K562 (cell line): ENCODE measurements around the gene JPH4. TPM values are rescaled to one million over a fixed set of nuclear protein-coding genes. Genes with fewer than 3 reads are reported as not detected.
A peak's percentile ranks its signal among the peaks of the same experiment; 100 is the strongest.

Experiments used
- CHD2 ChIP-seq: IDR thresholded peaks from 2 replicates; pipeline ENCODE4 v1.6.1; 2011; ENCODE audit warnings: low read depth, low read length
- MAZ ChIP-seq, 2 experiments: fragments of 450-650 bp in 1 of 2; sonication (generic) in 1 of 2; formaldehyde crosslinking; IDR thresholded peaks in 1 of 2; conservative IDR thresholded peaks in 1 of 2; 2 replicates each; pipeline versions ENCODE4 v1.4.0 to v1.5.0; 2020; ENCODE audit warnings: mild to moderate bottlenecking in 1 of 2, missing genetic modification reagents in 1 of 2
- NCOA2 ChIP-seq, 2 experiments: fragments of 450-650 bp; IDR thresholded peaks; 2 replicates each; pipeline ENCODE4 v1.6.1; 2018; ENCODE audit warnings: mild to moderate bottlenecking in 2 of 2, moderate library complexity in 1 of 2; ENCODE audit not compliant: partially characterized antibody in 2 of 2
- NFIC ChIP-seq: fragments of 450-650 bp; IDR thresholded peaks from 2 replicates; pipeline ENCODE4 v1.6.1; 2017; ENCODE audit warnings: mild to moderate bottlenecking, inconsistent platforms
- OTX1 ChIP-seq: fragments of 450-650 bp; formaldehyde crosslinking; IDR thresholded peaks from 2 replicates; pipeline ENCODE4 v1.4.0; 2022; ENCODE audit warnings: mild to moderate bottlenecking
- SP2 ChIP-seq: IDR thresholded peaks from 2 replicates; pipeline ENCODE4 v1.6.1; 2011; ENCODE audit warnings: mild to moderate bottlenecking, low read depth, low read length, moderate library complexity; ENCODE audit not compliant: poor library complexity, severe bottlenecking; ENCODE audit errors: extremely low read depth
- STAG1 ChIP-seq: sonication (generic); formaldehyde crosslinking; IDR thresholded peaks from 2 replicates; pipeline ENCODE4 v1.5.0; 2020; ENCODE audit warnings: missing genetic modification reagents, borderline replicate concordance
- SUPT5H ChIP-seq: fragments of 450-650 bp; IDR thresholded peaks from 2 replicates; pipeline ENCODE4 v1.6.1; 2016
- TBL1XR1 ChIP-seq, 2 experiments: IDR thresholded peaks; 2 replicates each; pipeline ENCODE4 v1.6.1; 2012; ENCODE audit warnings: improper control_type of control experiment in 2 of 2, low read length in 2 of 2, mild to moderate bottlenecking in 1 of 2
- TEAD4 ChIP-seq, 2 experiments: sonication (generic) in 1 of 2; formaldehyde crosslinking in 1 of 2; IDR thresholded peaks; 2 replicates each; pipeline versions ENCODE4 v1.6.1 to v1.8.0; 2012 to 2022; ENCODE audit warnings: borderline replicate concordance in 1 of 2, inconsistent platforms in 1 of 2, low read length in 1 of 2, mild to moderate bottlenecking in 1 of 2, missing genetic modification reagents in 1 of 2
- XRCC5 ChIP-seq: fragments of 200-400 bp; formaldehyde crosslinking; IDR thresholded peaks from 2 replicates; pipeline ENCODE4 v1.6.1; 2017; ENCODE audit warnings: low read depth, mild to moderate bottlenecking, low read length
- ZBTB7A ChIP-seq: IDR thresholded peaks from 2 replicates; pipeline ENCODE4 v1.6.1; 2011; ENCODE audit warnings: low read depth, mild to moderate bottlenecking, low read length, moderate library complexity, borderline replicate concordance; ENCODE audit not compliant: control insufficient read depth
- ZNF274 ChIP-seq: IDR thresholded peaks from 2 replicates; pipeline ENCODE4 v1.6.1; 2011; ENCODE audit warnings: low read depth, mild to moderate bottlenecking, low read length, moderate library complexity, borderline replicate concordance
- polyA plus RNA-seq, 8 experiments: library from polyadenylated mRNA; depleted of rRNA in 4 of 8; stranded (reverse) in 5 of 8; unstranded in 3 of 8; fragments of >200 nt; fragmentation: Nextera tagmentation in 2 of 8; fragmentation: Illumina TruSeq in 1 of 8; extraction: Ambion mirVana in 2 of 8; extraction: Trizol in 1 of 8; gene quantifications; 2 replicates each; pipeline versions ENCODE4 v1.2.1 to v1.2.3, GENCODE V29; 2011 to 2014; ENCODE audit warnings: inconsistent platforms in 1 of 8, missing spikeins in 1 of 8
- total RNA-seq, 7 experiments: library from RNA; depleted of rRNA in 6 of 7; stranded (reverse); fragments of >200 nt in 6 of 7; fragmentation: Illumina TruSeq in 2 of 7; extraction: Trizol in 2 of 7; gene quantifications; 2 replicates each; pipeline versions ENCODE4 v1.2.1 to v1.2.3, GENCODE V29; 2011 to 2021; ENCODE audit warnings: low replicate concordance in 1 of 7
- TF ChIP-seq, protein P1 (sequence below): fragments of 250-450 bp; sonication (Bioruptor Pico); IDR thresholded peaks from 2 replicates; pipeline ENCODE4 v1.8.0; 2021; ENCODE audit warnings: moderate library complexity, mild to moderate bottlenecking, inconsistent platforms
- TF ChIP-seq, protein P2 (sequence below), 2 experiments: fragments of 200-800 bp in 1 of 2; sonication (Bioruptor generic) in 1 of 2; sonication (generic) in 1 of 2; formaldehyde crosslinking in 1 of 2; IDR thresholded peaks in 1 of 2; conservative IDR thresholded peaks in 1 of 2; 2 replicates each; pipeline versions ENCODE4 v1.5.0 to v1.6.1; 2016 to 2020; ENCODE audit warnings: missing compliant biosample characterization in 1 of 2, missing genetic modification characterization in 1 of 2, missing genetic modification reagents in 1 of 2
- TF ChIP-seq, protein P3 (sequence below): fragments of 250-450 bp; sonication (Bioruptor Pico); IDR thresholded peaks from 2 replicates; pipeline ENCODE4 v1.4.0; 2020; ENCODE audit warnings: mild to moderate bottlenecking, moderate library complexity
- TF ChIP-seq, protein P4 (sequence below): fragments of 200-800 bp; sonication (Bioruptor generic); IDR thresholded peaks from 2 replicates; pipeline ENCODE4 v1.6.1; 2017; ENCODE audit warnings: missing genetic modification characterization, missing compliant biosample characterization

Gene JPH4
- total and polyA plus RNA-seq, 9 of the 15 experiments (the other 6 are each of a cell fraction or from before 2014, with no cell fraction given): 0.04 to 0.13 (median 0.06) TPM; not detected in 5

DNA sequence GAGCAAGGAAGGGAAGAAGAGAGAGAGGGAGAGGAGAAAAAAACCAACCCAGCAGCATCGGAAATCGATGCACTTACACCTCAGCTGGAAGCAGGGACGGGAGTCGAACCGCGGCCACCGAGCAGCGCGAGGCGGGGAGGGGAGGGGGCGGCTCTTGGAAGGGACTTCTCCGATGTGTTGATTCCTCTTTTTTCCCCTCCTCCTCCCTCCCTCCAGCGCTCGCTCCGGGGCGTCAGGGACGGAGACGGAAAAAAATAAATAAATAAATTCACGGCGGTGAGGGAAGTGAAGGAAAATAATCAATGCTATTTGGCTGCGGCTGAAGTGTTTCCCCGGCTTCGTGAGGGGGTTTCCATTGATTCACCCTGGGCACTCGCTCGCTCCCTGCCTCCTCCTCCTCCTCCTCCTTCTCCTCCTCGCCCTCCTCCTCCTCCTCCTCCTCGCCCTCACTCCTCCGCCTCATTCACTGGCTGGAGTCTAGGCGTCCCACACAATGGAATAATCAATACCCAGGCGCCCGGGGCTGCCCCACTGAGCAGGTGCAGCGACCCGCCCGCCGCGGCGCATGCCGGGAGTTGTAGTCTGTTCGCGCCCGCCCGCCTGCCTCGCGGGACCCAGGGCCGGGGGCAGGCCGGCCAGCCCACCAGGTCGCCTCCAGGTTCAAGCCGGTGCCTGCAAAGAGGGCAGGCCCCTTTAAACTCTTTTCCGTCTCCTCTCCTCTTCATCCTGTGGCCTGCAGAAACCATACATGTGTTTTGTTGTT, 27.1 kb downstream of the JPH4 start, which contains the start of gene ZFHX2 (continued):
- TF ChIP-seq, protein P1, sequence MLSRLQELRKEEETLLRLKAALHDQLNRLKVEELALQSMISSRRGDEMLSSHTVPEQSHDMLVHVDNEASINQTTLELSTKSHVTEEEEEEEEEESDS (CRISPR knock-in tag): no peak
- TF ChIP-seq STAG1 (CRISPR knock-in tag) (no peak), ZNF274 (no peak), TBL1XR1 (IDR thresholded peaks at IDR 0.05; ENCODE audit: low read length in 2 of 2) (no peak), SUPT5H (no peak), NFIC (no peak), ZBTB7A (peak; percentile 35; the same call in 1 of the 2 replicates), MAZ (CRISPR knock-in tag; conservative IDR thresholded peaks at IDR 0.05 in 1 of 2, IDR thresholded peaks at IDR 0.05 in 1 of 2) (0 out of 4 replicates have a peak, but pooled peaks of 1 of the 2 experiments have one; percentile 15), NCOA2 (IDR thresholded peaks at IDR 0.05; ENCODE audit: partially characterized antibody in 2 of 2) (no peak), XRCC5 (no peak), TEAD4 (IDR thresholded peaks at IDR 0.05; ENCODE audit: low read length) (no peak), TEAD4 (CRISPR knock-in tag; IDR thresholded peaks at IDR 0.05; ENCODE audit: borderline replicate concordance) (no peak), SP2 (no peak), OTX1 (CRISPR knock-in tag) (no peak), CHD2 (peak; percentile 77)
- TF ChIP-seq, protein P2, sequence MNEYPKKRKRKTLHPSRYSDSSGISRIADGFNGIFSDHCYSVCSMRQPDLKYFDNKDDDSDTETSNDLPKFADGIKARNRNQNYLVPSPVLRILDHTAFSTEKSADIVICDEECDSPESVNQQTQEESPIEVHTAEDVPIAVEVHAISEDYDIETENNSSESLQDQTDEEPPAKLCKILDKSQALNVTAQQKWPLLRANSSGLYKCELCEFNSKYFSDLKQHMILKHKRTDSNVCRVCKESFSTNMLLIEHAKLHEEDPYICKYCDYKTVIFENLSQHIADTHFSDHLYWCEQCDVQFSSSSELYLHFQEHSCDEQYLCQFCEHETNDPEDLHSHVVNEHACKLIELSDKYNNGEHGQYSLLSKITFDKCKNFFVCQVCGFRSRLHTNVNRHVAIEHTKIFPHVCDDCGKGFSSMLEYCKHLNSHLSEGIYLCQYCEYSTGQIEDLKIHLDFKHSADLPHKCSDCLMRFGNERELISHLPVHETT (CRISPR knock-in tag; conservative IDR thresholded peaks at IDR 0.05 in 1 of 2, IDR thresholded peaks at IDR 0.05 in 1 of 2): no peak
- TF ChIP-seq, protein P3, sequence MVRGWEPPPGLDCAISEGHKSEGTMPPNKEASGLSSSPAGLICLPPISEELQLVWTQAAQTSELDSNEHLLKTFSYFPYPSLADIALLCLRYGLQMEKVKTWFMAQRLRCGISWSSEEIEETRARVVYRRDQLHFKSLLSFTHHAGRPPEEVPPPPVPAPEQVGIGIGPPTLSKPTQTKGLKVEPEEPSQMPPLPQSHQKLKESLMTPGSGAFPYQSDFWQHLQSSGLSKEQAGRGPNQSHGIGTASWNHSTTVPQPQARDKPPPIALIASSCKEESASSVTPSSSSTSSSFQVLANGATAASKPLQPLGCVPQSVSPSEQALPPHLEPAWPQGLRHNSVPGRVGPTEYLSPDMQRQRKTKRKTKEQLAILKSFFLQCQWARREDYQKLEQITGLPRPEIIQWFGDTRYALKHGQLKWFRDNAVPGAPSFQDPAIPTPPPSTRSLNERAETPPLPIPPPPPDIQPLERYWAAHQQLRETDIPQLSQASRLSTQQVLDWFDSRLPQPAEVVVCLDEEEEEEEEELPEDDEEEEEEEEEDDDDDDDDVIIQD (CRISPR knock-in tag): no peak
- TF ChIP-seq, protein P4, sequence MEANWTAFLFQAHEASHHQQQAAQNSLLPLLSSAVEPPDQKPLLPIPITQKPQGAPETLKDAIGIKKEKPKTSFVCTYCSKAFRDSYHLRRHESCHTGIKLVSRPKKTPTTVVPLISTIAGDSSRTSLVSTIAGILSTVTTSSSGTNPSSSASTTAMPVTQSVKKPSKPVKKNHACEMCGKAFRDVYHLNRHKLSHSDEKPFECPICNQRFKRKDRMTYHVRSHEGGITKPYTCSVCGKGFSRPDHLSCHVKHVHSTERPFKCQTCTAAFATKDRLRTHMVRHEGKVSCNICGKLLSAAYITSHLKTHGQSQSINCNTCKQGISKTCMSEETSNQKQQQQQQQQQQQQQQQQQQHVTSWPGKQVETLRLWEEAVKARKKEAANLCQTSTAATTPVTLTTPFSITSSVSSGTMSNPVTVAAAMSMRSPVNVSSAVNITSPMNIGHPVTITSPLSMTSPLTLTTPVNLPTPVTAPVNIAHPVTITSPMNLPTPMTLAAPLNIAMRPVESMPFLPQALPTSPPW (CRISPR knock-in tag): peak; percentile 50; the same call in 1 of the 2 replicates
